ENCODE results near the gene FUCA1.

DNA sequence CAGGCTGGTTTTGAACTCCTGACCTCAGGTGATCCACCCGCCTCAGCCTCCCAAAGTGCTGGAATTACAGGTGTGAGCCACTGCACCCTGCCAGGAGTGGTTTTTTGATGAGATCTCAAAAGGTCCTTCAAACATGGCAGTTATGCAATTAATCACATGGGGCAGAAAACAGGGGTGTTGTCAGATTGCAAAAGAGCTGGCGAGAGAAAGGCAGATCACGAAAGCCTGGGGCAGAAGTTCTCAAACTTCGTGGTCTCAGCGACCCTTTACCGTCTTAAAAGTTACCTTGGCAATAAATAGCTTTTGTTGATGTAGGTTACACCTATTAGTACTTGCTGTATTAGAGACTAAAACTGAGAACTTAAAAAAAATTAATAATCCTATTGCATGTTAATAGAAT is 29.0 kb upstream of the FUCA1 start:
- TF ChIP-seq POLR2A (IDR thresholded peaks at IDR 0.05) = no peak
- TF ChIP-seq, protein P1, sequence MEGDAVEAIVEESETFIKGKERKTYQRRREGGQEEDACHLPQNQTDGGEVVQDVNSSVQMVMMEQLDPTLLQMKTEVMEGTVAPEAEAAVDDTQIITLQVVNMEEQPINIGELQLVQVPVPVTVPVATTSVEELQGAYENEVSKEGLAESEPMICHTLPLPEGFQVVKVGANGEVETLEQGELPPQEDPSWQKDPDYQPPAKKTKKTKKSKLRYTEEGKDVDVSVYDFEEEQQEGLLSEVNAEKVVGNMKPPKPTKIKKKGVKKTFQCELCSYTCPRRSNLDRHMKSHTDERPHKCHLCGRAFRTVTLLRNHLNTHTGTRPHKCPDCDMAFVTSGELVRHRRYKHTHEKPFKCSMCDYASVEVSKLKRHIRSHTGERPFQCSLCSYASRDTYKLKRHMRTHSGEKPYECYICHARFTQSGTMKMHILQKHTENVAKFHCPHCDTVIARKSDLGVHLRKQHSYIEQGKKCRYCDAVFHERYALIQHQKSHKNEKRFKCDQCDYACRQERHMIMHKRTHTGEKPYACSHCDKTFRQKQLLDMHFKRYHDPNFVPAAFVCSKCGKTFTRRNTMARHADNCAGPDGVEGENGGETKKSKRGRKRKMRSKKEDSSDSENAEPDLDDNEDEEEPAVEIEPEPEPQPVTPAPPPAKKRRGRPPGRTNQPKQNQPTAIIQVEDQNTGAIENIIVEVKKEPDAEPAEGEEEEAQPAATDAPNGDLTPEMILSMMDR (IDR thresholded peaks at IDR 0.05) = no peak
